GM12872 (cell line): ENCODE measurements around the gene KLHL2.

ENCODE experiments used
- TF ChIP-seq, protein P1 (sequence below): IDR thresholded peaks from 3 replicates; pipeline ENCODE4 v1.5.1; 2011; ENCODE audit warnings: low read depth, mild to moderate bottlenecking, low read length, moderate library complexity; ENCODE audit not compliant: insufficient read depth

KLHL2 gene

DNA sequence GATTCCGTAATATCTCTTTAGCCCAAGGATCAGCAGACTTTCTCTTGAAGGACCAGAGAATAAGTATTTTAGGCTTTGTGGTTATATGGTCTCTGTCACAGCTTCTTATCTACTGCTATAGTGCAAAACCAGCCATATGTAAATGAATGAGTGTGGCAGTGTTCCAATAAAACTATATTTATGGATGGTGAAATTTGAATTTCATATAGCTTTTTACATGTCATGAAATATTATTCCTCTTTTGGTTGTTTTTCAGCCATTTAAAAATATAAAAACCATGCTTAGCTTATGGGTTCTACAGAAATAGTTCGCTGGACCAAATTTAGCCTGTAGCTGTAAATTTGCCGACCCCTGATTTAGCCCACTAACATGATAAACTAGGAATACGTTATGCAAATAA lies 102.1 kb downstream of the KLHL2 start:
- TF ChIP-seq, protein P1, sequence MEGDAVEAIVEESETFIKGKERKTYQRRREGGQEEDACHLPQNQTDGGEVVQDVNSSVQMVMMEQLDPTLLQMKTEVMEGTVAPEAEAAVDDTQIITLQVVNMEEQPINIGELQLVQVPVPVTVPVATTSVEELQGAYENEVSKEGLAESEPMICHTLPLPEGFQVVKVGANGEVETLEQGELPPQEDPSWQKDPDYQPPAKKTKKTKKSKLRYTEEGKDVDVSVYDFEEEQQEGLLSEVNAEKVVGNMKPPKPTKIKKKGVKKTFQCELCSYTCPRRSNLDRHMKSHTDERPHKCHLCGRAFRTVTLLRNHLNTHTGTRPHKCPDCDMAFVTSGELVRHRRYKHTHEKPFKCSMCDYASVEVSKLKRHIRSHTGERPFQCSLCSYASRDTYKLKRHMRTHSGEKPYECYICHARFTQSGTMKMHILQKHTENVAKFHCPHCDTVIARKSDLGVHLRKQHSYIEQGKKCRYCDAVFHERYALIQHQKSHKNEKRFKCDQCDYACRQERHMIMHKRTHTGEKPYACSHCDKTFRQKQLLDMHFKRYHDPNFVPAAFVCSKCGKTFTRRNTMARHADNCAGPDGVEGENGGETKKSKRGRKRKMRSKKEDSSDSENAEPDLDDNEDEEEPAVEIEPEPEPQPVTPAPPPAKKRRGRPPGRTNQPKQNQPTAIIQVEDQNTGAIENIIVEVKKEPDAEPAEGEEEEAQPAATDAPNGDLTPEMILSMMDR, result no peak

DNA sequence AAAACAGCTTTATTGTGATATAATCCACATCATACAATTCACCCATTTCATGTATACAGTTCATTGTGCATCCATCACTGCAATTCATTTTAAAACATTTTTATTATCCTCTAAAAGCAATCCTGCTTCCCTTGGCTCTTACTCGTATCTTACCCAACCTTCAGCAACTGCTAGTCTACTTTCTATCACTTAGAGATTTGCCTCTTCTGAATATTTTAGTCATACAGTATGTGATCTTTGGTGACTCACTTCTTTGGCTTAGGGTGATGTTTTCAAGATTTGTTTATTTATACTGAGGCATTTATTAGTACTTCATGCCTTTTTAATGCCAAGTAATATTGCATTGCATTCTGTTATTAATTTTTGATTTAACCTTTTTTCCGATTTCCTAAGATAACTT lies 105.1 kb downstream of the KLHL2 start:
- TF ChIP-seq, protein P1, result no peak

DNA sequence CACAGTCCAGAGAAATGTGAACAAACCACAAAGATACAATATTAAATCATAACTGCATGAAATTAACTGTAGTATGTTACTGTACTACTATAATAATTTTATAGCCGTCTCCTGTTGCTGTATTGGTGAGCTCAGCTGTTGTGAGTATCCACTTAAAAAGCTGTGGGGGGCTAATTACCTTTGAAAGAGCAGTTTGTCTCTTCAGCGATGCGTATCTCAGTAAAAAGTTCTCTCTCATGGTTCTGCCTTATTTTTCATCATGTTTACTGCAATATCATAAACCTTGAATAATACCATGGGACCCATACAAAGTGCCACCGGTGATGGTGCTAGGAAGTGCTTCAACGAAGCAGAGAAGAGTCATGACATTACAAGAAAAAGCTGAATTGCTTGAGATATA lies 111.7 kb downstream of the KLHL2 start:
- TF ChIP-seq, protein P1, result no peak

DNA sequence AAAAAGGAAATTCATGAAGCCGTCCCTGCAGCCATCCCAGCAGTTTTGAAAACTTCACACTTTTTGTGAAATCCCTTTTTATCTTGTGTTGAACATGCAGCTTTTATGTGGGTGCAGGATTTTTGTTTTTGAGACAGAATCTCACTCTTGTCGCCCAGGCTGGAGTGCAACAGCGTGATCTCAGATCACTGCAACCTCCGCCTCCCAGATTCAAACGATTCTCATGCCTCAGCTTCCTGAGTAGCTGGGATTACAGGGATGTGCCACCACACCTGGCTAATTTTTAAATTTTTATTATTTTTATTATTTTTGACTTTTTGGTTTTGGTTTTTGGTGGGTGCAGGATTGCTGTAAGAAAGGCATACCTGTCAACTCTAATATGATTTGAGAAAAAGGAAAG lies 112.1 kb downstream of the KLHL2 start:
- TF ChIP-seq, protein P1, result no peak

DNA sequence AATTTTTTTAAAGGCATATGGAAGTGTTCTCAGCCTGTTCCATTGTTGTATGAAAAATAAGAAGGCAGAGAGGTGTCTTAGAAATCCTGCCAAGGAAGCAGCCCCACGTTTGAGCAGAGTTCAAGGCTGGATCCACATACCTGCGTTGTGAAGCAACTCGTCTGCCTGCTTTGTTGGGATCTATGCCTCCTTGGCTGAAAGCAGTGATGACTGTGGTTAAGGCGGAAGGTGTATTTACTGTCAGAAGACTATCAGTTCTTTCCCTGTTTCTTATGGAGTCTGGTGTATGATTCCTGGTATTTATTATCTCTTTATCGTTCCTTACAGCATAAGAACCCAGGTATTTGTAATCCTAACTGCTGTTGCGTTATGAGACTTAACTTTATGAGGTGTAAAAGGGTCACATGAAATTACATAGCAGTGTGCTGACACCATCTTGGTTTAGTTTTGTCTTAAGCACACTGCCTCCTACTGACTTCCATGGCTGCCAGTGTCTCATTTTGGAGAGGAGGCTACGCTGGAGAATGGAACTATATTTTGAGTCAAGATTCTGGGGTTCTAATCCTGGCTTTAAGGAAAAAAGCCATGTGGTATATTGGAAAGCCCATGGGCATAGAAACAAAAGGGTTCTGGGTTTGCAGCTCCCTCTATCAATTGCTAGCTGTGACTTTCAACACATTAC lies 117.0 kb downstream of the KLHL2 start:
- TF ChIP-seq, protein P1, result no peak

DNA sequence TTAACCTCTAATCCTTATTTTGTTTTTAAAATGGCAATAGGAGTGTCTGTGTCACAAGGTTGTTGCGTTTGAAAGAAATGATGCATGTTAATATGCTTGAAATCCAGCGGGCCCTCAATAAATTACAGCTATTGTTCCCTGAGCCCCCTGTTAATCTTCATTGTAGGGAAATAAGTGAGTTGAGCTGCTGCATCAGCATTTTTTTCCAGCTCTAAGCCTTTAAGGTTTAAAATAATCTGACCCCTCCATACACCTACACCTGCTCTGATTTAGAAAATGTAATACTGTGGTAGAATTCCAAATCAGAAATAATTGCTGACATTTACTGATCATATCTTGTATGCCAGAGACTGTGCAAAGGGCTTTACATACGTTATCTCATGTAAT lies 117.5 kb downstream of the KLHL2 start:
- TF ChIP-seq, protein P1, result no peak

DNA sequence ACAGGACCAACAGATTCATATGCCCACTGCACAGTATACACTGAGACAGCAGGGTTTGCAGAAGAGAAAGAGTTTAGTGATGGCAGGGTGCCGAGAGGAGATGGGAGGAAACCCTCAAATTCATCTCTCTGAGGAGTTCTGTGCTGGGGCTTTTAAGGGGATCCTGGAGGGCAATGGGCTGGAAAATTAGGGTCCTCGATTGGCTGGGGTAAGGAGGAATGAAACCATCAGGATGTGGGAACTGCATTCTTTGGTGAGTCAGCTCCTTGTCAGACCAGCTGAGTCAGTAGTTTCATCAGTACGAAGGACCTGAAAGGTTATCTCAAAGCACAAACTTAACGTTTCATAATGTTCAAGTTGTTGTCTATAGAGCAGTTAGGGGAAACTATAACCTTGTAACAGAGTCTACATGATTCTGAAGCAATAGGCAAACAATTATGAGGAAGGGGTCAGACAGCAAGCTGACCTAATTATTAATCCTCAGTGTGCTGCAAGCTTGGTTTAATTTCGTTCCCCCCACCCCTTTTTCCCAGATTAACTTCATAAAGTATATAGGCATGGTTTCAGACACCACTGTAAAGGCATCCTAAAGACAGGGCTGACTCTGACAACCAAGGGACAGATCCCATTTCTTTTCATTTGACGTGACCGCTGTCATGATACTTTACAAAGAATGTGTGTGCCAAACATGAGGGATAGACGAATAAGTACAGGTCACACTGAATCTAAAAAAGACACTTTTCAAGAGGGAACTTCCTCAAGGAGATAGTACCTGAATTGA lies 118.6 kb downstream of the KLHL2 start:
- TF ChIP-seq, protein P1, result no peak
